ENCODE measurements around the gene TSPAN5.
"Not testable (repeated sequence)": the region's sequence is repeated elsewhere in the genome, so short reads cannot be mapped to it uniquely, and the experiment has no call there.

The TSPAN5 gene

DNA sequence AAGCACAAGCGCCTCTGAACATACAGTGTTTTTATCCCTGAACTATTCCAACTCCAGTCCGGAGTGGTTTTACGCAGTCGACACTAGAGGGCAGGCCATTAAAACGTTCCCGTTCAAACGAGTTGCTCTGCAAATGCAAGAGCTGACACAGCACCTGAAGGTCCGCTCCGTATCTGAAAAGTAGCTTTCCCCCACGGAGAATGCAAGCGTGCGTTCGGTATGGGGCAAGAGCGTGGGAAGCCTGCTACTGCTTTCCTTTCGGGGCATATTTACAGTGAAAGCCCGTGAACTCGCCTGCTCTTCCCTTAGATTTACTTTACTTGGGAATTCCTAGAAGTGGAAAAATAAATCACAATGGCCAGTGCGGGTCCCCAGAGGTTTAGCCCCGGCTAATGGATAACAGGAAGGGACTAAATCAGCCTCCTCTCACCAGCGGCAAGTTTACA, 190.8 kb downstream of the TSPAN5 start:
- H3K4me3 ChIP-seq (replicated peaks; ENCODE audit: low read depth, low read length) = no peak overlapping the region
- DNase-seq (ENCODE audit: extremely low read depth, low read depth) = peak; percentile 79
- TF ChIP-seq, protein P1, sequence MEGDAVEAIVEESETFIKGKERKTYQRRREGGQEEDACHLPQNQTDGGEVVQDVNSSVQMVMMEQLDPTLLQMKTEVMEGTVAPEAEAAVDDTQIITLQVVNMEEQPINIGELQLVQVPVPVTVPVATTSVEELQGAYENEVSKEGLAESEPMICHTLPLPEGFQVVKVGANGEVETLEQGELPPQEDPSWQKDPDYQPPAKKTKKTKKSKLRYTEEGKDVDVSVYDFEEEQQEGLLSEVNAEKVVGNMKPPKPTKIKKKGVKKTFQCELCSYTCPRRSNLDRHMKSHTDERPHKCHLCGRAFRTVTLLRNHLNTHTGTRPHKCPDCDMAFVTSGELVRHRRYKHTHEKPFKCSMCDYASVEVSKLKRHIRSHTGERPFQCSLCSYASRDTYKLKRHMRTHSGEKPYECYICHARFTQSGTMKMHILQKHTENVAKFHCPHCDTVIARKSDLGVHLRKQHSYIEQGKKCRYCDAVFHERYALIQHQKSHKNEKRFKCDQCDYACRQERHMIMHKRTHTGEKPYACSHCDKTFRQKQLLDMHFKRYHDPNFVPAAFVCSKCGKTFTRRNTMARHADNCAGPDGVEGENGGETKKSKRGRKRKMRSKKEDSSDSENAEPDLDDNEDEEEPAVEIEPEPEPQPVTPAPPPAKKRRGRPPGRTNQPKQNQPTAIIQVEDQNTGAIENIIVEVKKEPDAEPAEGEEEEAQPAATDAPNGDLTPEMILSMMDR (IDR thresholded peaks at IDR 0.05; ENCODE audit: low read depth, low read length, missing control alignments) = peak; percentile 76

DNA sequence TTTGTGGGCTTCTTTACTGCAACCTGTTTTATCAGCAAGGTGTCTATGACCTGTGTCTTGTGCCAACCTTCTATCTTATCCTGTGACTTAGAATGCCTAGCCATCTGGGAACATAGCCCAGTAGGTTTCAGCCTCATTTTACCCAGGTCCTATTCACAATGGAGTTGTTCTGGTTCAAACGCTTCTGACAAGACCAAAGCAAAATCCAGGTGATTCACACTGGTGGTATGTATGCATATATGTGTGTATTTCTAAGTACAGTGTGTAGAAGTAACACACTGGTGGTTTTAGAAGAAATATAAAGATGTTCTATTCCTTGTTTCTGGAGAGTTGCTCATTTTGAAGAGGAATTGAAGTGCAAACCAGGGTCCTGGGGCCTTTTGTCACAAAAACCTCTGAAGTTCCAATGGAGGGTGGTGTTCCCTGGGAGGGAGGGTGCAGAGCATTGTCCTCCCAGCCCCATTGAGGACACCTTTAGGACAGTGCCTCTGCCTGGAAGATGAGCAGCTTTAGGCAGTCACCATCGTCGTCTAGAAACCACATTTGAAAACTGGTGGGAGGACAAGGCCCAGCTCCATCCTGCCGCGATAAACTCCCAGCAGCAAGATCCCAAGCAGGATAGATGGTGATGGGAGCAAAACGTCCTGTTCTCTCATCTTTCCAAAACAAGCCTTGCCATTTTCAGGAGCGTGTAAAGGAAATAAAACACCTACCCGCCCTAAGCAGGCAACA, 191.4 kb downstream of the TSPAN5 start:
- DNase-seq (ENCODE audit: extremely low read depth, low read depth) = no peak
- TF ChIP-seq, protein P1 (IDR thresholded peaks at IDR 0.05; ENCODE audit: low read depth, low read length, missing control alignments) = no peak
- H3K4me3 ChIP-seq (replicated peaks; ENCODE audit: low read depth, low read length) = no peak overlapping the region

DNA sequence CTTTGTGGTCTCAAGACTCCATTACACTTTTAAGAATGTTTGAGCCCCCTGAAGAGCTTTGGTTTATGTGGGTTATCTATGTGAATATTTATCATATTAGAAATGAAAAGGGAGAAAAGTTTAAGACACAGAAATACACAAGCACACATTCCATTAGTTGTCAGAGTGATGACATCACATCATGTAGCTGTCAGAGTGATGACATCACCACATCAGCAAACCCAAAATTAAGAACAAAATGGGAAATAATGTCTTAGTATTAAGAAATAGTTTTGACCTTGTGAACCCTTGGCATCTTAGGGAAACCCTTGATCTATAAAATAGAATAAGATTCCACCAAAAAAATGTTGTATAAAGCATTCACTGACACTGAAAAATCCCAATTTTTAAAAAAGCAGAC, 195.9 kb downstream of the TSPAN5 start:
- TF ChIP-seq, protein P1 (IDR thresholded peaks at IDR 0.05; ENCODE audit: low read depth, low read length, missing control alignments) = no peak
- DNase-seq (ENCODE audit: extremely low read depth, low read depth) = no peak
- no peak overlapping the region for H3K4me3 ChIP-seq (replicated peaks; ENCODE audit: low read depth, low read length)

DNA sequence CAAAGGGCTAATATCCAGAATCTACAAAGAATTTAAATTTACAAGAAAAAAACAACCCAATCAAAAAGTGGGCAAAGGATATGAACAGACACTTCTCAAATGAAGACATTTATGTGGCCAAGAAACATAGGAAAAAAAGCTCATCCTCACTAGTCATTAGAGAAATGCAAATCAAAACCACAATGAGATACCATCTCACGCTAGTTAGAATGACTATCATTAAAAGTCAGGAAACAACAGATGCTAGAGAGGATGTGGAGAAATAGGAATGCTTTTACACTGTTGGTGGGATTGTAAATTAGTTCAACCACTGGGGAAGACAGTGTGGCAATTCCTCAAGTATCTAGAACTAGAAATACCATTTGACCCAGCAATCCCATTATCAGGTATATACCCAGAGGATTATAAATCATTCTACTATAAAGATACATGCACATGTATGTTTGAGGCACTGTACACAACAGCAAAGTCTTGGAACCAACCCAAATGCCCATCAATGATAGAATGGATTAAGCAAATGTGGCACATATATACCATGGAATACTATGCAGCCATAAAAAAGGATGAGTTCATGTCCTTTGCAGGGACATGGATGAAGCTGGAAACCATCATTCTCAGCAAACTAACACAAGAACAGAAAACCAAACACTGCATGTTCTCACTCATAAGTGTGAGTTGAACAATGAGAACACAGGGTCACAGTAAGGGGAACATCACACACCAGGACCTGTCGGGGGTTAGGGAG, 197.1 kb downstream of the TSPAN5 start:
- not testable (repeated sequence) for DNase-seq (ENCODE audit: extremely low read depth, low read depth); H3K4me3 ChIP-seq (replicated peaks; ENCODE audit: low read depth, low read length)

DNA sequence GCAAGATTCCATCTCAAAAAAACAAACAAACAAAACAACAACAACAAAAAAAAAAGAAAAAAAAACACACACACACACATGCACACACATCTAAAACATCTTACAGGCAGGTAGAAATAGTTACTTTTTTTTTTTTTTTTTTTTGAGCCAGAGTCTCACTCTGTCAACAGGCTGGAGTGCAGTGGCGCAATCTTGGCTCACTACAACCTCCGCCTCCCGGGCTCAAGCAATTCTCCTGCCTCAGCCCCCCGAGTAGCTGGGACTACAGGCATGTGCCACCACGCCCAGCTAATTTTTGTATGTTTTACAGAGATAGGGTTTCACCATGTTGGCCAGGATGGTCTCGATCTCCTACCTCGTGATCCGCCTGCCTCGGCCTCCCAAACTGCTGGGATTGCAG, 201.0 kb downstream of the TSPAN5 start:
- H3K4me3 ChIP-seq (replicated peaks; ENCODE audit: low read depth, low read length); DNase-seq (ENCODE audit: extremely low read depth, low read depth): not testable (repeated sequence)

DNA sequence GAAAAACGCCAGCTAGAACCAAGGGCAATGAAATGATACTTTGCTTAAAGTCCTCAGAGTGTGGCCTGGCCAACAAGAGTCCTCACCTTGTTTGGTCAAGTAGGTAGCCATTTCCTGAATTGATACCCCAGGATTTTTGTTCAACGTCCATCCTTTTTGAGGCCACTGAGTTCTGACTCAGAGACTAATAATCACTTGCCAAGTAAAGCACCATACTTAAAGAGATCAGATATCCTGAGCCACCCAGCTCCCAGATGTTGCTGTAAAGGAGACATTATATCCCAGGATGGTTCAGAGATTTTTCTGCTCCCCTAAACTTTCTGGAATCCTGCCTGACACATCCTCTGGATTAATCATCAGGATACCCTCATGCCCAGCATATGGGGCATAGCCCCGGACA, 206.3 kb downstream of the TSPAN5 start:
- no peak overlapping the region for H3K4me3 ChIP-seq (replicated peaks; ENCODE audit: low read depth, low read length)
- DNase-seq (ENCODE audit: extremely low read depth, low read depth) = no peak
- TF ChIP-seq, protein P1 (IDR thresholded peaks at IDR 0.05; ENCODE audit: low read depth, low read length, missing control alignments) = no peak

DNA sequence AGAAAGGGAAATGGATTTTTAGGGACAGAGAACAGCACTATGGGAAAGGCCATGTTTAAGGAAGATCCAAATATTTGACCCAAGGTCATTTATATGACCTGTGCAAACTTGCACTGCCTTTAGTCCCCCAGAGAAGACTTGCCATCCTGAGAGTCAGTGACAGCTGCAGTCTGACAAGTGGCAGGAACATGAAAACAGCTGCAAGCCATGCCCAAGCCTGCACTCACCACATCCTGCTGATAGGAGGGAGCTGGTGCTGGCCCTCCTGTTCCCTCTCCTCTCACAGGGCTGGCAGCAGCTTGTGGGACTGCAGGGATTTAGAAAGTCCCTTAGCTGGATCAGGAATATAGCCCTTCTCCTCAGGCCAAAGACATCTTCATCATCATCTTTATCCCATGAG, 209.5 kb downstream of the TSPAN5 start:
- no peak overlapping the region for H3K4me3 ChIP-seq (replicated peaks; ENCODE audit: low read depth, low read length)
- TF ChIP-seq, protein P1 (IDR thresholded peaks at IDR 0.05; ENCODE audit: low read depth, low read length, missing control alignments) = no peak
- no peak for DNase-seq (ENCODE audit: extremely low read depth, low read depth)
